Gastrocnemius medialis (tissue), 4 donors: ENCODE results near the gene OR2L8.

Source experiments
- CTCF ChIP-seq, 5 experiments: fragments of 450-650 bp in 3 of 5; fragments of 200-600 bp in 2 of 5; sonication (generic) in 2 of 5; IDR thresholded peaks in 4 of 5; conservative IDR thresholded peaks in 1 of 5; 1 replicate in 4 of 5; 2 replicates in 1 of 5; pipeline ENCODE4 v1.5.1; 2016 to 2019; ENCODE audit warnings: antibody characterized with exemption in 5 of 5, mild to moderate bottlenecking in 3 of 5, moderate library complexity in 3 of 5
- POLR2A ChIP-seq, 2 donors: fragments of 450-650 bp; IDR thresholded peaks; one replicate each; pipeline ENCODE4 v1.6.1; 2017; ENCODE audit warnings: antibody characterized with exemption in 2 of 2, mild to moderate bottlenecking in 2 of 2, moderate library complexity in 2 of 2

GRCh38 chr1:247913786-247914185, 34.9 kb upstream of the OR2L8 start:
- no peak for TF ChIP-seq CTCF (IDR thresholded peaks at IDR 0.05 in 4 of 5, conservative IDR thresholded peaks at IDR 0.05 in 1 of 5)
- TF ChIP-seq POLR2A (IDR thresholded peaks at IDR 0.05), result no peak
